Trophoblast cell (in vitro differentiated cells and primary cell): ENCODE measurements around the gene DRG2.

Source experiments
- DNase-seq, 2 donors: peaks; one replicate each; pipeline ENCODE4 v3.0.0-alpha.2; 2016
- H2AFZ ChIP-seq: 2 replicates; pipeline ENCODE4 v1.6.1; 2013; ENCODE audit warnings: low read length, moderate library complexity, mild to moderate bottlenecking; ENCODE audit not compliant: insufficient read depth, poor library complexity
- H2AK5ac ChIP-seq: 2 replicates; pipeline ENCODE4 v1.6.1; 2013; ENCODE audit warnings: mild to moderate bottlenecking, low read length
- H2BK120ac ChIP-seq: 2 replicates; pipeline ENCODE4 v1.6.1; 2013; ENCODE audit warnings: low read length, mild to moderate bottlenecking, moderate library complexity; ENCODE audit not compliant: insufficient read depth, poor library complexity
- H2BK12ac ChIP-seq: 2 replicates; pipeline ENCODE4 v1.6.1; 2013; ENCODE audit warnings: mild to moderate bottlenecking, low read length, moderate library complexity
- H2BK5ac ChIP-seq: 2 replicates; pipeline ENCODE4 v1.6.1; 2013; ENCODE audit warnings: low read length, low read depth, moderate library complexity, mild to moderate bottlenecking; ENCODE audit not compliant: poor library complexity
- H3K14ac ChIP-seq: 2 replicates; pipeline ENCODE4 v1.6.1; 2013; ENCODE audit warnings: mild to moderate bottlenecking, low read length
- H3K18ac ChIP-seq: 2 replicates; pipeline ENCODE4 v1.6.1; 2013; ENCODE audit warnings: mild to moderate bottlenecking, low read length
- H3K23ac ChIP-seq: 2 replicates; pipeline ENCODE4 v1.6.1; 2013; ENCODE audit warnings: low read length
- H3K27ac ChIP-seq: 2 replicates; pipeline ENCODE4 v1.5.1; 2013; ENCODE audit warnings: low read depth, mild to moderate bottlenecking, inconsistent platforms, low read length, moderate library complexity
- H3K27me3 ChIP-seq: 2 replicates; pipeline ENCODE4 v1.6.1; 2013; ENCODE audit warnings: inconsistent platforms, mild to moderate bottlenecking, low read length, moderate library complexity; ENCODE audit not compliant: insufficient read depth
- H3K36me3 ChIP-seq, 2 experiments: 1 replicate in 1 of 2; 2 replicates in 1 of 2; pipeline ENCODE4 v1.6.1; 2013; ENCODE audit warnings: low read length in 2 of 2, mild to moderate bottlenecking in 2 of 2, moderate library complexity in 1 of 2; ENCODE audit not compliant: insufficient read depth in 2 of 2, control insufficient read depth in 1 of 2
- H3K4ac ChIP-seq: 2 replicates; pipeline ENCODE4 v1.6.1; 2013; ENCODE audit warnings: low read depth, mild to moderate bottlenecking, low read length, moderate library complexity
- H3K4me1 ChIP-seq, 2 experiments: 1 replicate in 1 of 2; 2 replicates in 1 of 2; pipeline ENCODE4 v1.6.1; 2013; ENCODE audit warnings: low read length in 2 of 2, mild to moderate bottlenecking in 2 of 2, moderate library complexity in 1 of 2; ENCODE audit not compliant: insufficient read depth in 2 of 2, control insufficient read depth in 1 of 2
- H3K4me2 ChIP-seq: 2 replicates; pipeline ENCODE4 v1.6.1; 2013; ENCODE audit warnings: inconsistent platforms, mild to moderate bottlenecking, low read length, moderate library complexity
- H3K4me3 ChIP-seq: 2 replicates; pipeline ENCODE4 v1.5.1; 2013; ENCODE audit warnings: mild to moderate bottlenecking, low read depth, low read length, inconsistent platforms
- H3K79me1 ChIP-seq: one replicate; pipeline ENCODE4 v1.6.1; 2013; ENCODE audit warnings: low read length
- H3K79me2 ChIP-seq: 2 replicates; pipeline ENCODE4 v1.6.1; 2013; ENCODE audit warnings: low read length, mild to moderate bottlenecking; ENCODE audit not compliant: control insufficient read depth, insufficient read depth, poor library complexity
- H3K9ac ChIP-seq: 2 replicates; pipeline ENCODE4 v1.6.1; 2013; ENCODE audit warnings: mild to moderate bottlenecking, low read length
- H3K9me3 ChIP-seq: 2 replicates; pipeline ENCODE4 v1.6.1; 2013; ENCODE audit warnings: low read depth, mild to moderate bottlenecking, control low read depth, inconsistent platforms, low read length; ENCODE audit not compliant: insufficient read depth
- H4K12ac ChIP-seq: 2 replicates; pipeline ENCODE4 v1.6.1; 2013; ENCODE audit warnings: low read depth, mild to moderate bottlenecking, low read length, moderate library complexity
- H4K8ac ChIP-seq: 2 replicates; pipeline ENCODE4 v1.6.1; 2013; ENCODE audit warnings: low read depth, mild to moderate bottlenecking, low read length, moderate library complexity
- H4K91ac ChIP-seq: one replicate; pipeline ENCODE4 v1.6.1; 2013; ENCODE audit warnings: low read depth, mild to moderate bottlenecking, low read length, moderate library complexity
- WGBS: extraction: QIAGEN DNeasy Blood & Tissue Kit; methylation state at CpG from one replicate; pipeline ENCODE4 v1.1.7; 2013; ENCODE audit warnings: missing lambda C conversion rate; ENCODE audit not compliant: insufficient read length, insufficient coverage; ENCODE audit errors: extremely low coverage; 5-methylcytosine and 5-hydroxymethylcytosine counted together

DRG2 gene

GRCh38 chr17:18105595-18105994 lies 17.8 kb downstream of the DRG2 start:
- no peaks in the 10 kb centered on the region for H3K4me1 ChIP-seq
- no CpG with 5 or more reads among the region's 6 CpGs for WGBS
- no peak overlapping the region for H4K12ac ChIP-seq
- no peak overlapping the region for H3K27ac ChIP-seq
- no peak overlapping the region for H2BK5ac ChIP-seq
- no peak overlapping the region for H4K91ac ChIP-seq
- H2BK120ac ChIP-seq: no peak overlapping the region
- no peaks in the 10 kb centered on the region for H3K79me1 ChIP-seq
- no peak for DNase-seq
- no peak overlapping the region for H3K9ac ChIP-seq
- no peak overlapping the region for H3K23ac ChIP-seq
- H3K79me2 ChIP-seq: no peaks in the 10 kb centered on the region
- no peak overlapping the region for H2AK5ac ChIP-seq
- H3K4me2 ChIP-seq: no peak overlapping the region
- H3K36me3 ChIP-seq: peaks cover 56 to 57% of the 10 kb centered on the region in 2 experiments
- H4K8ac ChIP-seq: no peak overlapping the region
- H2AFZ ChIP-seq: no peak overlapping the region
- H3K18ac ChIP-seq: no peak overlapping the region
- H3K4ac ChIP-seq: no peak overlapping the region
- no peak overlapping the region for H2BK12ac ChIP-seq
- no peak overlapping the region for H3K4me3 ChIP-seq
- peaks cover 2% of the 10 kb centered on the region for H3K9me3 ChIP-seq
- H3K27me3 ChIP-seq: no peaks in the 10 kb centered on the region
- H3K14ac ChIP-seq: no peak overlapping the region

- Histone ChIP-seq H3K79me2 (no peaks in the 10 kb centered on the region), H4K91ac (no peak overlapping the region), H2AFZ (no peak overlapping the region), H3K4me3 (no peak overlapping the region), H4K8ac (no peak overlapping the region), H4K12ac (no peak overlapping the region), H3K4me2 (no peak overlapping the region), H3K14ac (no peak overlapping the region), H2BK12ac (no peak overlapping the region), H2BK120ac (no peak overlapping the region), H3K9ac (no peak overlapping the region), H3K4ac (no peak overlapping the region), H2BK5ac (no peak overlapping the region), H3K36me3 (peaks cover 51% of the 10 kb centered on the region in 2 experiments), H3K9me3 (peaks cover 2% of the 10 kb centered on the region), H3K18ac (no peak overlapping the region), H3K27ac (no peak overlapping the region), H3K23ac (no peak overlapping the region), H3K27me3 (no peaks in the 10 kb centered on the region), H3K4me1 (no peaks in the 10 kb centered on the region), H3K79me1 (no peaks in the 10 kb centered on the region), H2AK5ac (no peak overlapping the region)
- no CpG with 5 or more reads among the region's 9 CpGs for WGBS
- no peak for DNase-seq
Observed at GRCh38 chr17:18106211-18106610, 18.5 kb downstream of the DRG2 start.

- H2BK5ac ChIP-seq: no peak overlapping the region
- no peak overlapping the region for H3K23ac ChIP-seq
- H3K4me2 ChIP-seq: no peak overlapping the region
- H3K4ac ChIP-seq: no peak overlapping the region
- H3K9me3 ChIP-seq: peaks cover 2% of the 10 kb centered on the region
- no peak overlapping the region for H2BK120ac ChIP-seq
- H3K27me3 ChIP-seq: no peaks in the 10 kb centered on the region
- H3K79me2 ChIP-seq: no peaks in the 10 kb centered on the region
- no peak overlapping the region for H3K27ac ChIP-seq
- DNase-seq: no peak
- H2AK5ac ChIP-seq: no peak overlapping the region
- no peak overlapping the region for H2BK12ac ChIP-seq
- no CpG with 5 or more reads among the region's 14 CpGs for WGBS
- H3K18ac ChIP-seq: no peak overlapping the region
- peaks cover 41 to 42% of the 10 kb centered on the region in 2 experiments for H3K36me3 ChIP-seq
- H3K4me3 ChIP-seq: no peak overlapping the region
- no peak overlapping the region for H4K12ac ChIP-seq
- H2AFZ ChIP-seq: no peak overlapping the region
- no peak overlapping the region for H4K8ac ChIP-seq
- H3K4me1 ChIP-seq: peaks cover 0 to 3% of the 10 kb centered on the region in 2 experiments
- H3K79me1 ChIP-seq: no peaks in the 10 kb centered on the region
- H4K91ac ChIP-seq: no peak overlapping the region
- H3K9ac ChIP-seq: no peak overlapping the region
- no peak overlapping the region for H3K14ac ChIP-seq
Observed at GRCh38 chr17:18107061-18107790, 19.5 kb downstream of the DRG2 start.

GRCh38 chr17:18107971-18108370 lies 20.2 kb downstream of the DRG2 start:
- H2AK5ac ChIP-seq: no peak overlapping the region
- no peak overlapping the region for H2BK120ac ChIP-seq
- H2AFZ ChIP-seq: no peak overlapping the region
- no peak overlapping the region for H3K9ac ChIP-seq
- H2BK12ac ChIP-seq: no peak overlapping the region
- WGBS: no CpG with 5 or more reads among the region's 6 CpGs
- no peak for DNase-seq
- no peaks in the 10 kb centered on the region for H3K79me2 ChIP-seq
- no peak overlapping the region for H4K8ac ChIP-seq
- H4K12ac ChIP-seq: no peak overlapping the region
- no peak overlapping the region for H3K14ac ChIP-seq
- H3K9me3 ChIP-seq: peaks cover 2% of the 10 kb centered on the region
- H4K91ac ChIP-seq: no peak overlapping the region
- H3K27ac ChIP-seq: no peak overlapping the region
- H2BK5ac ChIP-seq: no peak overlapping the region
- H3K4me1 ChIP-seq: peaks cover 0 to 3% of the 10 kb centered on the region in 2 experiments
- no peak overlapping the region for H3K18ac ChIP-seq
- H3K4me3 ChIP-seq: no peak overlapping the region
- H3K23ac ChIP-seq: no peak overlapping the region
- peaks cover 38 to 42% of the 10 kb centered on the region in 2 experiments for H3K36me3 ChIP-seq
- H3K27me3 ChIP-seq: no peaks in the 10 kb centered on the region
- H3K4ac ChIP-seq: no peak overlapping the region
- H3K4me2 ChIP-seq: no peak overlapping the region
- no peaks in the 10 kb centered on the region for H3K79me1 ChIP-seq
